A673 (cell line): ENCODE measurements around the gene ATG10.

Experiments used
- CTCF ChIP-seq: fragments of 300-800, 200-600 bp; sonication (generic); conservative IDR thresholded peaks from 2 replicates; pipeline ENCODE4 v1.5.1; 2017; ENCODE audit warnings: low read depth, mild to moderate bottlenecking, antibody characterized with exemption, low read length, moderate library complexity, mixed read lengths
- EZH2 ChIP-seq: fragments of 200-600 bp; sonication (generic); IDR thresholded peaks from 2 replicates; pipeline ENCODE4 v1.6.1; 2017; ENCODE audit warnings: borderline replicate concordance, low read depth, mild to moderate bottlenecking, mixed read lengths, antibody characterized with exemption, low read length; ENCODE audit not compliant: poor library complexity, severe bottlenecking

GRCh38 chr5:82297711-82298110 is 325.9 kb downstream of the ATG10 start:
- TF ChIP-seq CTCF: no peak
- no peak for TF ChIP-seq EZH2
